ENCODE measurements around the gene SHISAL2A.

The SHISAL2A gene

DNA sequence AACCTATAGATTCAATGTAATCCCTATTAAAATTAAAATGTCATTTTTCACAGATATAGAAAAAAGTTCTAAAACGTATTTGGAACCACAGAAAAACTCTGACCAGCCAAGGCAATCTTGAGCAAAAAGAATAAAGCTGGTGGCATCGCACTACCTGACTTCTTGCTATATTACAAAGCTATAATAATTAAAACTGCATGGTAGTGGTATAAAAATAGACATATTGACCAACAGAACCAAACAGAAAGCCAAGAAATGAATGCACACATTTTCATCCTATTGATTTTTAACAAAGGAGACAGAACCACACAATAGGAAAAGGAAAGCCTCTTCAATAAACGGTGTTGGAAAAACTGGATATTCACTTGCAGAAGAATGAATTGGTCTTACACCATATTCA is 9.2 kb upstream of the SHISAL2A start:
- no peak for DNase-seq

DNA sequence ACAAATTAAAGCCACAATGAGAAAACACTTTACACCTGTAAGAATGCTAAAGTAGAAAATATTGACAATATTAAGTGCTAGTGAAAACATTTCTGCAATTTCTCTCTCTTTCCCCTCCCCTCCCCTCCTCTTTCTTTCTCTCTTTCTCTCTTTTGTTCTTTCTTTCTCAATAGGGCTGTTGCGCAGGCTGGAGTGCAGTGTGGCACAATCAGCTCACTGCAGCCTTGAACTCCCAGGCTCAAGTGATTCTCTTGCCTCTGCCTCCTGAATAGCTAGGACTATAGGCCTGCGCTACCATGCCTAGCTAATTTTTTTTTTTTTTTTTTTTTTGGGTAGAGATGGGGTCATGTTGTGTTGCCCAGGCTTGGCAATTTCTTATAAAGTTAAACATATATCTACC is 5.9 kb upstream of the SHISAL2A start:
- DNase-seq, result no peak

DNA sequence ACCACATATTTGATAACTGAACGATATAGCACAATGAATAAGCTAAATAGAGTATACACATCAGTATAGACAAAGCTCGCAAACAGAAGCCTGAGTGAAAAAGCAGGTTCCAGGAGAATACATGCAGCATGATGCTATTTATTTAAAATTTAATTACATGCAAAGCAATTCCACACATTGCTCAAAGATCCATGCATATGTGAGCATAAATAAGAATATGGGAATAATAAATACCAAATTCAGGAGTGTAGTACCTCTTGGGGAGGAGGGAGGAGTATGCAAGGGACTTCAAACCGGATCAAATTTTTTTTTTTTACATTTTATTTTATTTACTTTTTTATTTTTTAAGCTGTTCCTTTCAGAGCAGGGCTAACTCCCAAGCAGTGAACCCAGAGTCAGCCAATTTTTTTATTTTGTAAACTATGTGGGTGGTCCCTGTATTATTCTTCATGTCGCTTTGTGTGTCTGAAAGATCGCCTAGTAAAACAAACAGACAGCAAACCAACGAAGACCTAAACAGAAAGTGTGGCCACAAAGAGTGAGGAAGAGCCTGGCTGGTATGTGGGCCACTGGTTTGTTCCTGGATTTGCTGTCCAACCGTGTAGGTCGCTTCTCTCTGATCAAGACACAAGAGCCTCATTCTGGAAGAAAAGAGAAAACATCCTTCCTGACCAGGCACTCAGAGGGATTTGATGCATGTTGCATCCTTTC is 4.2 kb upstream of the SHISAL2A start:
- DNase-seq, result no peak

DNA sequence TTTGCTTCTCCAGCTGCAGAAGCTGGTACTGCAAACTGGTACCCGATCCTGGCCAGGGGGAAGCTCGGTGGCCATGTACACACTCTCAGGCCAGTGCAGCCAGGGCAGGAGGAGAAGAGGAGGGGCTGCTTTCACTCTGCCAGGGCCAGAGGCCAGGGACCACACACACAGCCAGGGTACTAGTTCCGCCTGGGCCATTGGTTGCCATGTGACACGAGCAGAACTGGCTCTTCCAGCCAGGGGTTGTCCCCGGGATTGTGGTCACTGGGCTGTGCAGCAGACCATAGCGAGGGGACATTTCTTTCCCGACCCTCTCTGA is 3.7 kb upstream of the SHISAL2A start:
- DNase-seq, result no peak

DNA sequence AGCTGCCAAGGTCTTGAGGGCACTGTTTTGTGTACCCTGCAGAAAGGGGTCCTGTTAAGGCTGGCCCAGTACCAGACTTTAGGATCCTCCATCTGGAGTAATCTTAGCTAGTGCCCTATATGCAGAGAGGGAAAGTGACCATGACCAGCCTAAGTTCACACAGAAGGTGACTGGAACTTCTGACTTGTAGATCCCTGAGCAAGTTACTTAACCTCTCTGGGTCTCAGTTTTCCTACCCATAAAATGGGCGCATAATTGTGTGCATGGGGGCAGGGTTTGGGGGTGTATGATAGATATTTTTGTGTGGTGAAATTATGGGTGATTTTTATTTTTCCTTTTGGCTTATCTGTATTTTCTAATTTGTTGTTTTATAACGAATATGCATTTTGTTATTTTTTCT is 3.3 kb upstream of the SHISAL2A start:
- no peak for DNase-seq

DNA sequence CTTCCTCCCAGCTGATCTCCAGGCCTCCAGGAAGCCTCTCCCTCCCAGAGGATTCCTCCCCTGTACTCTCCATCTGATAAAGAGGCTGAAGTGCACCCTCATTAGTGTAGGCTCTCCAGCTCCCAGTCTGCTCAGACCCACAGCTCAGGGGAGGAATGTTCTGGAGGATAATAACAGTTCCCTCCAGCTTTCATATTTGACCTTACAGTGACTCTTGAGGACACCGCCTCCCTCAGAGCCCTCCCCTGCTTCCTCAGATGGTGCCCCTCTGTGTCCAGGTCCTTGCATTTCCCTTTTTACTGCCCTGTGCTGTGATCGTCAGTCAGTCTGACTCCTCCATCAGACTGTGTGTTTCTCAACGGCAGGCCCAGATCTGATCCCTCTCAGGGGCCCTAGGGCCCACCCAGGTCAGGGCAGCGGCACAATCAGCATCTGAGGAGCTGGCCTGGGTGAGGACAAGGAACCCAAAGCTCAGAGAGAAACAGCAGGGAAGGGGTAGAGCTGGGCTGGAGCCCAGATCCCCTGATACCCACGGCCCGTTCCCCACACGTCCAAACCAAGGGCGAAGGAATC is 1.1 kb upstream of the SHISAL2A start:
- DNase-seq, result no peak

DNA sequence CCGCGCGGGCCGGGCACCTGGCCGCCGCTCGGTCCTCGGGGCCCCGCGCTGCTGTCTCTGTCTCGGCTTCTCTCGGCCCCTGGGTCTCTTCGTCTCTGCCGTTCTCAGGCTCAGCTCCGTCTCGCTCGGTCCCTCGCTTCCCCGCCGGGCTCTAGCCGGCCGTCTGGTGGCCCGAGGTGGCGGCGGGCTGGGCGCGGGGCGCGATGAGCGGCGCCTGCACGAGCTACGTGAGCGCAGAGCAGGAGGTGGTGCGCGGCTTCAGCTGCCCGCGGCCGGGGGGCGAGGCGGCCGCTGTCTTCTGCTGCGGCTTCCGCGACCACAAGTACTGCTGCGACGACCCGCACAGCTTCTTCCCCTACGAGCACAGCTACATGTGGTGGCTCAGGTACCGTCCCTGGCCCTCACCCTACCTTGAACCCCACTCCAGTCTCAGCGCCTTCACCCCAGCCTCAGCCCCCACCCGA is 355 bp downstream of the SHISAL2A start:
- DNase-seq, result peak; percentile 57

DNA sequence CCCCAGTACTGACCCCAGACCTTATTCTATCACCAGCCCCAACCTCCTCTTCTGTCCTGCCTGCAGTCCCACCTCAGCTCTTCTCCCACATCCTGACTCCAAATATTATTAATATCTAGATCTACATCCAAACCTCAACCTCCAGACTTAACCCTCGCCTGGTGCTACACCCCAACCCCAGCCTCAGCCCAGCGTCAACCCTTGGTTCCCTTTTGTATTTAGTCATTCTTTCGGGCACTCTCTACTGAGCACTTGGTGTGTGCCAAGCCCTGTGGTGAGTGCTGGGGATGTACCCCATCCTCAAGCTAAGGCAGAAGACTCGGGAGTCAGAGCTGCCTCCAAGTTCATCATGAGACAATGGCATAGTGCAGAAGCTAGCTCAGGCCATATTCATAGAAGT is 1.1 kb downstream of the SHISAL2A start:
- DNase-seq, result peak; percentile 52

DNA sequence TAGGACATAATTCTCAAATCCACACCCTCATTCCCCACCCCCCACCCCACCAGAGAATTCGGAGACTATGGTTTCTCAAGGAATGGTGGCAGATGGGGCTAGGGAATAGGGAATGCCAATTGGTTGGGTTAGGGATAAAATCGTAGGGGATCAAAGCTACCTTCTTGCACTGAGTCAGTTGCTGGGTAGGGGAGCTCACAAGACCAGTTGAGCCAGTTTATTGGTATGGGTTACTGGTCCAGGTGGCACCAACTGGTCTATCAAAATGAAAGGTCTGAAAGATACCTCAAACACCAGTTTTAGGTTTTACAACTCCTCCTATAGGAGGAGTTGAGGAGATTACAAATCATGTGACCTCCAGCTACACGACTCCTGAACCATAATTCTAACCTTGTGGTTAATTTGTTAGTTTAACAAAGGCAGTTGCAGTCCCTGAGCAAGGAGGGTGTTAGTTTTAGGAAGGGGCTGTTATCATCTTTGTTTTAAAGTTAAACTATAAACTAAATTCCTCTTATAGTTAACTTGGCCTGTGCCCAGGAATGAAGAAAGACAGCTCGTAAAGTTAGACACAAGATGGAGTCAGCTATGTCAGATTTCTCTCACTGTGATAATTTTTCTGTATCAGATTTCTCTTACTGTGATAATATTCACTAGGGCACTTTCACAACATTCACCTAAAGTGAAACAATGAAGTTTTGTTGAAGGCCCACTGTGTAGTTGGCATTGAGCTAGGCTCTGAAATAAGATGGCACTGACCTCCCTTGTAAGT is 2.5 kb downstream of the SHISAL2A start:
- no peak for DNase-seq

DNA sequence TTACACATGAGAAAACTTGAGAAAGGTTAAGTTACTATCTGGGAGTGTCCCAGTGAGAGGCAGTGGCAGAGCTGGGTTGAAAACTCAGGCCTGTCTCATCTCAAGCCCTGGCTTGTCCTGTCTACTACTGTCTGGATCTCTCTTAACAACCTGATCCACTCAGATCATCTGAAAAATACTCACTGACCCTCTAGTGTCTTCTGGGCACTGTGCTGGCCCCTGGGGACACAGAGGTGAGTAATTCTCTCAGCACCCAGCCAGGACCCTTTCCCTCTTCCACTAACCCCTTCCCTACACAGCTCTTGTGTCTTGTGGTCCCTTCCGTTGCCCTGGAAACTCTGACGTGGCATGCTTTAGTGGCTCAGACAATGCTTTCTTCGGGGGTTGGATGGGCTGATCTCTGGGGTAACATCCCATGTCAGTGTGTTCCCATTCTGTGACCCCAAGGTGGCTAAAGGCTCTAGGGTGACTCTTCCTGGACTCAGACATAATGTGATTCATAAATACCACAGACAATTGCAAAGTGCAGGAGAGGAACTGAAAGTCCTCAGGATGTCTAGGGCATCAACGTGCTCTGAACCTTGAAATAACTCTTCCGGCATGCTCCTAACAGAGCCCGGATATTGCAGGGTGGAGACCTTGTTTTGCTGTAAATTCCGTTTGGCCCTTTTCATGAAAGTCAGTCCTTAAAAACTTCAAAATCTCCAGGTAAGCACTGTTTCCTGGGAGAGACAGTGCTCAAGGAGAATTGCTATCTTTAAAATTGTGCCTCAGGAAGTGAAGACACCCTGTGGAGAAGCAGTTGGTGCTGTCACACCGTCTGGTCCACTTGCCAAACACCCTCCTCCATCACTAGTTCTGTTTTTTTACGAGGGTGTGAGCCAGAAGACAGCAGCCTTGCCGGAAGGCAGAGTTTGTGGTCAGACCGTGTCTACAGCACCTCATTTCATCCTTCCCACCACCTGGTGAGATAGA is 4.0 kb downstream of the SHISAL2A start:
- peak; percentile 78 for DNase-seq

DNA sequence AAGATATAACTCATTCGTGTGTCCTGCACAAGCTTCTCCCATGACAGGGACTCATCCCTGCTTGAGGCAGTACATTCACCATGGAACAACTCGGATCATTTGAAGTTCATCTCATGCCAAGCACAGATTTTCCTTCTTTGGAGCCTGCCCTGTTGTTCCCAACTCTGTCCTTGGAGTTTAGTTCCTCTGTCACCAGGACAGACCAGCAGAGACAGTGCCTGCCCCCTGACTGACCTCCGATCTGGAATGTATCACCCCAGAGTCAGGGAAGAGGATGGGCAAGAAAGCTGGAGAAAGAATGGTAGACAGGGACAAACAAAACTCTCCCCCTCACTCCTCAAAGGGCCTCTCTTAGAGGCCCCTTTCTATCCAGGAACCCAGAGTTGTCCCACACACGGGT is 5.0 kb downstream of the SHISAL2A start:
- DNase-seq, result no peak

DNA sequence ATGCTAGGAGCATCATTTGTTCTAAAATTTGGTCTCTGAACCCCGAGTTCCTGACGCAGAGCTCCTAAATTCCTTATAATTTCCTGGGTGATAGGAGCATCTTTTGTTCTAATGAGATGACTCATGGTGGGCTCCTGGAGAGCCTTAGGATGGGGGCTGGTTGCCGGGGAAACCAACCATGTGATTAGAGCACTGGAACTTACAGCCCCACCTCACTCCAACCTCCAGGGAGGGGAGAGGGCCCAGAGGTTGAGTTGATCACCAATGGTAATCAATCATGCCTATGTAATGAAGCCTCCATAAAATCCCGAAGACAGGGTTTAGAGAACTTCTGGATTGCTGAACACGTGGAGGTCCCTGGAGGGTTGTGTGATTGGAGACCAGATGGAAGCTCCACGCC is 7.7 kb downstream of the SHISAL2A start:
- DNase-seq, result no peak

DNA sequence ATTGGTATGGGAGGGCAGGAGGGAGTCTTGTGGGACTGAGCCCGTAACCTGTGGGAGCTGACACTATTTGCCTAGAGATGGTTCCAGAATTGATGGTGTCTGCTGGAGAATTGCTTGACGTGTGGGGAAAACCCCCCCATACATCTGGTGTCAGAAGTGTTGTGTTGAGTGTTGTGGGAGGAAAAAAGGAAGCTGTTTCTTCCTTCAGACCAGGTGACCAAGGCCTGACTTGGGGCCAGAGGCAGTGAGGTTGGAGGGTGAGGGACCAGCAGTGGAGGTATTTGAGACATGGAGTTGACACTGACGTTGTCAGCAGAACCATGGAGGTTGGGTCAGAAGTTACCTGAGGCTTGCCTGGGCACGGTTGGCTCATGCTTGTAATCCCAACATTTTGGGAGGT is 8.3 kb downstream of the SHISAL2A start:
- DNase-seq, result no peak

DNA sequence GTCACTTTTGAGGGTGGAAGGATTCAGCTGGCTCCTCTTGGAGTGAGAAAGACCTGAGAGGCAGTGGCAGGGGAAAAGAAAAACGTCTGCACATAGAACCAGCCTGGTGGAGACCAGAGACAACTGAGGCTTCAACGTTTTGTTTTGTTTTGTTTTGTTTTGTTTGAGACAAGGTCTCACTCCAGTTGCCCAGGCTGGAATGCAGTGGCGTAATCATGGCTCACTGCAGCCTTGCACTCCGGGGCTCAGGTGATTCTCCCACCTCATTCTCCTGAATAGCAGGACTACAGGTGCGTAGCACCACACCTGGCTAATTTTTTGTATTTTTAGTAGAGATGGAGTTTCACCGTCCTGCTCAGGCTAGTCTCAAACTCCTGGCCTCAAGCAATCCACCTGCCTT is 12.3 kb downstream of the SHISAL2A start:
- no peak for DNase-seq

DNA sequence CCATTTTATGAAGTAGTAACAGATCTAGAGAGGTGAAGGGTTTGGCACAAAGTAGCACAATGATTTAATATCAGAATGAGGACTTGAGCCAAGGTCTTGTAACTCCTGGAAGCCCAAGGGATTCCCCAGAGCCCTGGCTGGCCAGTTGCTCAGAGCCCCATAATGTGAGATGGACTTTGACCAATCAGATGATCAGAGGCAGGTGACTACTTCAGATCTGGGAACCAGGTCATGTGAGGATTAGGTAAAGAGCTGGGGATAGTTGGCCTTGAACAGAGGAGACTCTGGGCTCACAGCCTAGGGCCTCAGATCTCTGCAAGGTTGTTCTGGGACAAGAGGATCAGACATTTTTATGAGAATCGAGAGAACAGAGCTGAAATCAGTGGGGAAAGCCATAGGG is 18.9 kb downstream of the SHISAL2A start:
- DNase-seq, result no peak

DNA sequence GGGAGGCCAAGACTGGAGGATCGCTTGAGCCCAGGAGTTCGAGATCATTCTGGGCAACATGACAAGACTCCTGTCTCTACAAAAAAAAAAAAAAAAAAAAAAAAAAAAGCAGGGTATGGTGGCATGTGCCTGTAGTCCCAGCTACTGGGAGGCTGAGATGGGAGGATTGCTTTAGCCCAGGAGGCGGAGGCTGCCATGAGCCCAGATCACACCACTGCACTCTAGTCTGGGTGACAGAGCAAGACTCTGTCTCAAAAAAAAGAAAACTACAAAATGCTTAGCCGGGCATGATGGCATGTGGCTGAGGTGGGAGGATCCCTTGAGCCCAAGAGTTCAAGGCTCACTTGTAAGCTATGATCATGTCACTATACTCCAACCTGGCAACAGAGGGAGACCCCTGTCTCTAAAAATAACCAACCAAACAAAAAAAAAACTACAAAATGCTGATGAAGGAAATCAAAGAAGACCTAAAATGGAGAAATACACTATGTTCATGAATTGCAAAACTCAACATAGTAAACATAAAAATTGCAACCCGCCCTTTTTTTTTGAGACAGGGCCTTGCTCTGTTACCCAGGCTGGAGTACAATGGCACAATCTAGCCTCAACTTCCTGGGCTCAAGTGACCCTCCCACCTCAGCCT is 20.4 kb downstream of the SHISAL2A start:
- no peak for DNase-seq

DNA sequence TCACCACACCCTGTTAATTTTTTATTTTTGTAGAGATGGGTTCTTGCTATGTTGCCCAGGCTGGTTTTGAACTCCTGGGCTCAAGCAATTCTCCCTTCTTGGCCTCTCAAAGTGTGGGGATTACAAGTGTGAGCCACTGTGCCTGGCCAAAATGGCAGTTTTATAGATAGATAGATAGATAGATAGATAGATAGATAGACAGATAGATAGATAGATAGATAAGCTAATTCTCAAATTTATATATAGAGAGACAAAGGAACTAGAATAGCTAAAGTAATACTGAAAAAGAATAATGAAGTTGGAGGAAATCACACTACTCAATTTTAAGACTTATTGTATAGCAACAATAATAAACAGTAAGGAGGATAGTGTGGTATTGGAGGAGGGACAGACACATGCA is 21.1 kb downstream of the SHISAL2A start:
- DNase-seq, result no peak

DNA sequence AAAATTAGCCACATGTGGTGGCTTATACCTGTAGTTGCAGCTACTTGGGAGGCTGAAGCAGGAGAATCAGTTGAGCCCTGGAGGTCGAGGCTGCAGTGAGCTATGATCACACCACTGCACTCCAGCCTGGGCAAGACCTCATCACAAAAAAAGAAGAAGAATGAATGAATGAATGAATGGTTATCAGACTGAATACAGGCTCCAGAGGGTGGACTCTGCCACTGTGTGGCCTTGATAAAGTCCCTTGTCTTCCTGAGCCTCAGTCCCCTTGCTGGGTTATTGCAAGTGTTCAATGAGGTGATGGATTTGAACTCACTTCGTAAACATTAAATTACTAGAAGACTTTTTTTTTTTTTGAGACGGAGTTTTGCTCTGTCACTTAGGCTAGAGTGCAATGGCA is 24.7 kb downstream of the SHISAL2A start:
- no peak for DNase-seq

DNA sequence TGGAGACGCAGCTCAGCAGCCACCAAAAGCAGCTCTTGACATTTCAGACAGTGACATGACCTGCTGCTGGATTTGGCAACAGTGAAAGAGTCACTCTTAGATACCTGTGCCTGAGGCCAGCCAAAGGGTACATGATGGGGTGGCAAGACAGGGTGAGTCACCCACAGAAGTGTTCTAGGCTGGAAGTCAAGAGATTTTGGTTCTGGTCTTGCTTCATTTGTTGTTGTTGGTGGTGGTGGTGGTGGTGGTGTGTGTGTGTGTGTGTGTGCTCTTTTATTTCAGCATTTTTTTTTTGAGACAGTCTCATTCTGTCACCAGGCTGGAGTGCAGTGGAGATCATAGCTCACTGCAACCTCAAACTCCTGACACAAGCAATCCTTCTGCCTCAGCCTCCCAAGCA is 25.8 kb downstream of the SHISAL2A start:
- peak; percentile 53 for DNase-seq

DNA sequence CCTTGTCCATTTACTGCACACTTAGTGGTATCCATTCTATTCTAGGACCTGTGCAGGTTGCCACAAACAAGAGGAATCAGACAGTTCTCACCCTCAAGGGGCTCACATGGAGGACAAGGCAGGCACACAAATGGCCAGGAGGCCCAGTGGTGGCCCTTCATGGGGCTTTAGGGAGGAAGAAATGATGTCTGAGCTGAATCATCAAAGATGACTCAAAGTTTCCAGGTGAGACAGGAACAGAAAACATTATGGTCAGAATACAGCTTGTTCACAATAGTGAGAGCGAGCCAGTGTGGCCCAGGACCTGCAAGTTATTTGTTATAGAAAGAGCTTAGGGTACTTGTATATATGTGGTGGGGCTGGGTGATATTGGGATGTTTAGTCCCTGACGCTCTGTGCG is 26.4 kb downstream of the SHISAL2A start:
- DNase-seq, result peak; percentile 27

DNA sequence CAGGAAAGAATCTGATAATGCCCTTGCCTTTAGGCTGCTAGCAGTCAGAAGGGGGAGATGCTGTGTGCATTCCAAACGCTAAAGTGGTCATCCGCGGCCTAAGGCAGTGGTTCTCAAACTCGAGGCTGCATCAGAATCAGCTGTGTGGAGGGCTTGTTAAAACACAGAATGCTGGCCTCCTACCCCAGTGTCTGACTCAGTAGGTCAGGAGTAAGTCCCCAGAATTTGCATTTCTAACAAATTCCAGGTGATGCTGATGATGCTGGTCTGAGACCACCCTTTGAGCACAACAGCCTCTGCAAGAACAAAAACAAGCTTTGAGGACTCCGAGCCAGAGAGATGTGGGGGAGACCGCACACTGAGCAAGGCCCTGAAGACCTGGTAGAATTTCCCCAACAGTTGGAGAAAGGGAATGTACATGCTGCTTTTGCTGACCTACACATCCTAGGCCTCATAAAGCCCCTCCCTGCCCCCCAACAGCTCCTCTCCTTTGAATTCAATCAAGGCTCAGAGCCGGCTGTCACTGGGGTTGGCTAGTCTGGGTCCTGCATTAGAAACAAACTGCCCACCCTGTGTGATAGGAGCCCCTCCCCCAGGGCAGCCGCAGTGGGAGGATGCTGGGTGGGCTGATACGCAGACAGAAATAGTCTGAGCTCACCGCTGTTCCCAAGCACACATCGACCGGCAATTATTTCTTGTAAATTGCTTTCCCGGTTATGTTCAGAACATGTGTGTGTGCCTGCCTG is 27.1 kb downstream of the SHISAL2A start:
- no peak for DNase-seq

DNA sequence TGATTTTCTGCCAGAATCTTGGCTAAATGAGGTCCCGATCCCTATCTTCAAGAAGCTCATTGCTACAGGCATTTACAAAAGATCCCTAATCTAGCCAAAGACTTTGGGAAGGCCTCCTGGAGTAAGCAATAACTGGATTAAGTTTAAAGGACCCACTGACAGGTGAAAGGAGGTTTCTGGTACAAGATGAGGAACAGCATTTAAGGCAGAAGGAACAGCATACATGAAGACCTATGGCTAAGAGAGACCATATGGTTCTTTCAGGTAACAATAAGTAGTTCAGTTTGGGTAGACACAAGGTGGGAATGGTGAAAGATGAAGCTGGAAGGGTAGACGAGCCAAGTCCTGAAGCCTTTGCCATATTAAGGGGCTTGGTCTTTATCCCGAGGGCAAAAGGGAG is 27.8 kb downstream of the SHISAL2A start:
- DNase-seq, result no peak

All from CD4-positive, alpha-beta T cell treated with Interleukin-17A for 4 hours (primary cell).